ENCODE data around the gene XKRX.

DNA sequence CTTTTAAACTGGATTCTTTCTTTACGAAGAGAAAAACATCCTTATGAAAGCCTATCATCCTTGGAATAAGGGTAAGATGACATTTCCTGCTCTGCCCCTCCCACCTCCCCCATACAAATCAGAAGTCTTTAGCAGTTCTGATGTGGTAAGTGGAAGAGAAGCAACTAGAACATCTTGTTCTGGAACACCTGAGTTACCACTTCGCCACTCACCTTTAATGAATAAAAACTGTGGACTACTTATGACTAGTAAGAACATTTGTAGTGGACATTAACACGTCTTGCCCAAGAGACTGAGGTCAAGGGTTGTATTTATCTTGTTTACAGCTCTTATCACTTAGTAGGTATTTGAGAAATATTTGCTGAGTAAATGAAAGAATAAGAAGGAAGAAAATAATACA lies 4.3 kb downstream of the XKRX start:
- TF ChIP-seq HDAC6 (IDR thresholded peaks at IDR 0.05; ENCODE audit: low read depth, low read length) (no peak), JUN (IDR thresholded peaks at IDR 0.05; ENCODE audit: low read depth, low read length) (no peak), POLR2A (IDR thresholded peaks at IDR 0.05; ENCODE audit: control extremely low read depth in 1 of 2, low read depth in 2 of 2, low read length in 2 of 2) (no peak), RXRA (IDR thresholded peaks at IDR 0.05; ENCODE audit: insufficient read depth, low read depth, low read length) (no peak), CHD7 (IDR thresholded peaks at IDR 0.05; ENCODE audit: insufficient replicate concordance, low read length) (no peak)
- TF ChIP-seq, protein P1, sequence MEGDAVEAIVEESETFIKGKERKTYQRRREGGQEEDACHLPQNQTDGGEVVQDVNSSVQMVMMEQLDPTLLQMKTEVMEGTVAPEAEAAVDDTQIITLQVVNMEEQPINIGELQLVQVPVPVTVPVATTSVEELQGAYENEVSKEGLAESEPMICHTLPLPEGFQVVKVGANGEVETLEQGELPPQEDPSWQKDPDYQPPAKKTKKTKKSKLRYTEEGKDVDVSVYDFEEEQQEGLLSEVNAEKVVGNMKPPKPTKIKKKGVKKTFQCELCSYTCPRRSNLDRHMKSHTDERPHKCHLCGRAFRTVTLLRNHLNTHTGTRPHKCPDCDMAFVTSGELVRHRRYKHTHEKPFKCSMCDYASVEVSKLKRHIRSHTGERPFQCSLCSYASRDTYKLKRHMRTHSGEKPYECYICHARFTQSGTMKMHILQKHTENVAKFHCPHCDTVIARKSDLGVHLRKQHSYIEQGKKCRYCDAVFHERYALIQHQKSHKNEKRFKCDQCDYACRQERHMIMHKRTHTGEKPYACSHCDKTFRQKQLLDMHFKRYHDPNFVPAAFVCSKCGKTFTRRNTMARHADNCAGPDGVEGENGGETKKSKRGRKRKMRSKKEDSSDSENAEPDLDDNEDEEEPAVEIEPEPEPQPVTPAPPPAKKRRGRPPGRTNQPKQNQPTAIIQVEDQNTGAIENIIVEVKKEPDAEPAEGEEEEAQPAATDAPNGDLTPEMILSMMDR (IDR thresholded peaks at IDR 0.05; ENCODE audit: control extremely low read depth in 1 of 3, insufficient read depth in 1 of 3, low read depth in 1 of 3, low read length in 3 of 3): no peak
- TF ChIP-seq, protein P2, sequence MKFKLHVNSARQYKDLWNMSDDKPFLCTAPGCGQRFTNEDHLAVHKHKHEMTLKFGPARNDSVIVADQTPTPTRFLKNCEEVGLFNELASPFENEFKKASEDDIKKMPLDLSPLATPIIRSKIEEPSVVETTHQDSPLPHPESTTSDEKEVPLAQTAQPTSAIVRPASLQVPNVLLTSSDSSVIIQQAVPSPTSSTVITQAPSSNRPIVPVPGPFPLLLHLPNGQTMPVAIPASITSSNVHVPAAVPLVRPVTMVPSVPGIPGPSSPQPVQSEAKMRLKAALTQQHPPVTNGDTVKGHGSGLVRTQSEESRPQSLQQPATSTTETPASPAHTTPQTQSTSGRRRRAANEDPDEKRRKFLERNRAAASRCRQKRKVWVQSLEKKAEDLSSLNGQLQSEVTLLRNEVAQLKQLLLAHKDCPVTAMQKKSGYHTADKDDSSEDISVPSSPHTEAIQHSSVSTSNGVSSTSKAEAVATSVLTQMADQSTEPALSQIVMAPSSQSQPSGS (IDR thresholded peaks at IDR 0.05; ENCODE audit: low read length): no peak
